Natural killer cell (primary cell): ENCODE data around the gene USH2A. TPM values are rescaled to one million over a fixed set of nuclear protein-coding genes. Genes with fewer than 3 reads are reported as not detected.

Experiments
- ATAC-seq, 3 donors: fragments of 150-1000 bp in 2 of 3; fragments of 200-7000 bp in 1 of 3; cut with Tn5 transposase; 1 replicate in 1 of 3; 2 replicates in 2 of 3; pipeline ENCODE4 v1.10.0; 2021; ENCODE audit warnings: mild to moderate bottlenecking in 2 of 3, moderate library complexity in 2 of 3
- DNase-seq, 2 donors: peaks; one replicate each; pipeline versions ENCODE4 v3.0.0 to v3.0.0-alpha.2; 2013 to 2021; ENCODE audit warnings: mixed read lengths in 1 of 2
- H3K27ac ChIP-seq: one replicate; pipeline ENCODE4 v1.5.1; 2013; ENCODE audit warnings: mild to moderate bottlenecking, low read length
- H3K27me3 ChIP-seq: one replicate; pipeline ENCODE4 v1.6.1; 2013; ENCODE audit warnings: low read length; ENCODE audit not compliant: control insufficient read depth, insufficient read depth
- H3K36me3 ChIP-seq: one replicate; pipeline ENCODE4 v1.6.1; 2013; ENCODE audit warnings: low read length; ENCODE audit not compliant: control insufficient read depth, insufficient read depth
- H3K4me1 ChIP-seq: one replicate; pipeline ENCODE4 v1.6.1; 2013; ENCODE audit warnings: low read length; ENCODE audit not compliant: control insufficient read depth, insufficient read depth
- H3K4me3 ChIP-seq: one replicate; pipeline ENCODE4 v1.5.1; 2013; ENCODE audit warnings: low read length
- H3K9me3 ChIP-seq: one replicate; pipeline ENCODE4 v1.6.1; 2013; ENCODE audit warnings: low read length; ENCODE audit not compliant: control insufficient read depth, insufficient read depth
- H3K27ac Mint-ChIP-seq, 2 donors: one replicate each; pipeline ENCODE4 v1.8.0; 2022; ENCODE audit warnings: mild to moderate bottlenecking in 2 of 2, mixed read lengths in 2 of 2, moderate library complexity in 1 of 2
- H3K27me3 Mint-ChIP-seq, 2 donors: one replicate each; pipeline ENCODE4 v1.8.0; 2022; ENCODE audit warnings: low read depth in 2 of 2, mixed read lengths in 2 of 2
- H3K36me3 Mint-ChIP-seq: one replicate; pipeline ENCODE4 v1.8.0; 2022; ENCODE audit warnings: mixed read lengths
- H3K4me1 Mint-ChIP-seq, 2 donors: one replicate each; pipeline ENCODE4 v1.8.0; 2022; ENCODE audit warnings: mixed read lengths in 2 of 2
- H3K4me3 Mint-ChIP-seq: one replicate; pipeline ENCODE4 v1.8.0; 2022; ENCODE audit warnings: mild to moderate bottlenecking, moderate library complexity, mixed read lengths
- H3K9me3 Mint-ChIP-seq, 2 donors: one replicate each; pipeline ENCODE4 v1.8.0; 2022; ENCODE audit warnings: mixed read lengths in 2 of 2
- WGBS: methylation state at CpG from one replicate; pipeline ENCODE4 v1.1.7; 2013; ENCODE audit warnings: missing lambda C conversion rate; ENCODE audit not compliant: insufficient coverage; 5-methylcytosine and 5-hydroxymethylcytosine counted together
- intact Hi-C: fragments of 100-400 bp; cut with micrococcal nuclease; formaldehyde crosslinking; loops from one replicate; pipeline ENCODE4 v1.14.2; 2022
- total RNA-seq, 4 donors: library from RNA; stranded (reverse); fragments of 120-200 nt in 1 of 4; gene quantifications; one replicate each; pipeline versions ENCODE4 v1.2.3 to v1.2.4, GENCODE V29; 2013 to 2022
- TF ChIP-seq, protein P1 (sequence below): fragments of 200-600 bp; IDR thresholded peaks from one replicate; pipeline ENCODE4 v1.8.0; 2022; ENCODE audit warnings: antibody characterized with exemption

Gene USH2A
- total RNA-seq, 3 donors from 2014 or later (not counting 1 experiment from before 2014, with no cell fraction given), result not detected

DNA sequence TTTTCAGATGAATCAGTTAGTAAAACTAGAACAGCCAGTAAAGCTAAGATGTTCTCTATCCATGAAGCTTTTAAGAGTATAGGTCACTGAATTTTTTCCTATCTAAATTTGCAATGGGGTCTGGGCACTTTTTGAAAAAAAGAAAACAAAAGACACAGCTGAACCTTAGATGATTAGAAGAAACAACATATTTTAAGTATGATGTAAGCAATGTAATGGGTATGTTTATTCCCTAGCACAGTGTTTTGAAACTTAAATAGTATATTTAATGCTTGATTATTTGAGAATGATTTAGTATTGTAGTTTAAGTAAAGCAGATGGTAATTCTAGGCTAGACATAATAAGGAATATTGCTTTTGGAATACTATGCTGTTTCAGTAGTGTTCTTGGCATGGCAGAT lies 819.9 kb downstream of the USH2A start:
- Mint-ChIP-seq H3K4me1 (no peaks in the 10 kb centered on the region), H3K9me3 (peaks cover 0 to 3% of the 10 kb centered on the region in 2 donors), H3K27me3 (no peaks in the 10 kb centered on the region), H3K36me3 (no peaks in the 10 kb centered on the region), H3K4me3 (no peak overlapping the region), H3K27ac (no peak overlapping the region)
- TF ChIP-seq, protein P1, sequence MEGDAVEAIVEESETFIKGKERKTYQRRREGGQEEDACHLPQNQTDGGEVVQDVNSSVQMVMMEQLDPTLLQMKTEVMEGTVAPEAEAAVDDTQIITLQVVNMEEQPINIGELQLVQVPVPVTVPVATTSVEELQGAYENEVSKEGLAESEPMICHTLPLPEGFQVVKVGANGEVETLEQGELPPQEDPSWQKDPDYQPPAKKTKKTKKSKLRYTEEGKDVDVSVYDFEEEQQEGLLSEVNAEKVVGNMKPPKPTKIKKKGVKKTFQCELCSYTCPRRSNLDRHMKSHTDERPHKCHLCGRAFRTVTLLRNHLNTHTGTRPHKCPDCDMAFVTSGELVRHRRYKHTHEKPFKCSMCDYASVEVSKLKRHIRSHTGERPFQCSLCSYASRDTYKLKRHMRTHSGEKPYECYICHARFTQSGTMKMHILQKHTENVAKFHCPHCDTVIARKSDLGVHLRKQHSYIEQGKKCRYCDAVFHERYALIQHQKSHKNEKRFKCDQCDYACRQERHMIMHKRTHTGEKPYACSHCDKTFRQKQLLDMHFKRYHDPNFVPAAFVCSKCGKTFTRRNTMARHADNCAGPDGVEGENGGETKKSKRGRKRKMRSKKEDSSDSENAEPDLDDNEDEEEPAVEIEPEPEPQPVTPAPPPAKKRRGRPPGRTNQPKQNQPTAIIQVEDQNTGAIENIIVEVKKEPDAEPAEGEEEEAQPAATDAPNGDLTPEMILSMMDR, result no peak
- H3K4me1 ChIP-seq, result no peaks in the 10 kb centered on the region
- ATAC-seq (no peak), DNase-seq (no peak)
- intact Hi-C loops, result no loop called here
- no peaks in the 10 kb centered on the region for H3K9me3 ChIP-seq
- H3K4me3 ChIP-seq, result no peak overlapping the region
- H3K27me3 ChIP-seq, result no peaks in the 10 kb centered on the region
- H3K27ac ChIP-seq, result no peak overlapping the region
- H3K36me3 ChIP-seq, result no peaks in the 10 kb centered on the region

DNA sequence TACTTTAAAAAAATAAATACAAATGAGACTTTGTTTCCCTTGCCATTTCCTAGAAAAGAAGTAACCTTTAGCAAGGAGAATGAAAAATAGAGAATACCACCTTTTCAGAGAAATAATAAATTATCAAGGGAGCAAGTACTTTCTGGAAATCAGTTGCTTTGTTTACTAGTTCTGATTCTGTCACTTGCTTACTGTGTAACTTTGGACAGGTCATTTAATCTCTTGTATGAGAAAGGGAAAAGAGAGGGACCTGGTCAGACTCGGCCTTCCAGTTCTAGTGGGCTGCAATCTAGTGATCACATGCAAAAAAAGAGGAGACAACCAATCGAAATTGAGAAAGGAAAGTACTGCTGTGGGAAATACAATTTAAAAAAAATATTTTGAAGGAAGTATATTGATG lies 822.0 kb downstream of the USH2A start:
- 73% methylated on average over 2 of the region's 2 CpGs for WGBS
- Mint-ChIP-seq H3K4me1 (no peaks in the 10 kb centered on the region), H3K27me3 (no peaks in the 10 kb centered on the region), H3K27ac (no peak overlapping the region), H3K36me3 (no peaks in the 10 kb centered on the region), H3K9me3 (peaks cover 3 to 7% of the 10 kb centered on the region in 2 donors), H3K4me3 (no peak overlapping the region)
- Histone ChIP-seq H3K27ac (no peak overlapping the region), H3K27me3 (no peaks in the 10 kb centered on the region), H3K4me3 (no peak overlapping the region), H3K36me3 (no peaks in the 10 kb centered on the region), H3K4me1 (no peaks in the 10 kb centered on the region), H3K9me3 (no peaks in the 10 kb centered on the region)
- TF ChIP-seq, protein P1, result no peak
- ATAC-seq (no peak), DNase-seq (no peak)
- intact Hi-C loops, result no loop called here

DNA sequence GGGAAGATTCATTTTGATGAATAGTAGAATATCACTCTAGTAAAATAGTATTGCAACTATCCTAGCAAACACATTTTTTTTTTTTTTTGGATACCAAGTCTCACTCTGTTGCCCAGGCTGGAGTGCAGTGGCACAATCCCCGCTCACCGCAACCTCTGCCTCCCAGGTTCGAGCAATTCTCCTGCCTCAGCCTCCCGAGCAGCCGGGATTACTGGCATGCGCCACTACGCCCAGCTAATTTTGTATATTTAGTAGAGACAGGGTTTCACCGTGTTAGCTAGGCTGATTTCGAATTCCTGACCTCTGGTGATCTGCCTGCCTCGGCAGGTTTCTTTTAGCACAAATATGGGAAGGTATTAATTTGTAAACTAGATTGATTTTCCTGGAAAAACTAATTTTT lies 822.4 kb downstream of the USH2A start:
- DNase-seq (no peak), ATAC-seq (no peak)
- WGBS, result 90% methylated on average over 8 of the region's 10 CpGs
- peaks cover 3 to 9% of the 10 kb centered on the region in 2 donors for H3K9me3 Mint-ChIP-seq
- H3K36me3 Mint-ChIP-seq, result peaks cover 3% of the 10 kb centered on the region
- no peak overlapping the region for H3K27ac Mint-ChIP-seq
- H3K27me3 Mint-ChIP-seq, result no peaks in the 10 kb centered on the region
- no peak overlapping the region for H3K27ac ChIP-seq
- H3K9me3 ChIP-seq, result no peaks in the 10 kb centered on the region
- H3K4me1 Mint-ChIP-seq, result no peaks in the 10 kb centered on the region
- no peaks in the 10 kb centered on the region for H3K4me1 ChIP-seq
- H3K36me3 ChIP-seq, result no peaks in the 10 kb centered on the region
- TF ChIP-seq, protein P1, result no peak
- H3K4me3 Mint-ChIP-seq, result no peak overlapping the region
- intact Hi-C loops, result no loop called here
- no peak overlapping the region for H3K4me3 ChIP-seq
- no peaks in the 10 kb centered on the region for H3K27me3 ChIP-seq

DNA sequence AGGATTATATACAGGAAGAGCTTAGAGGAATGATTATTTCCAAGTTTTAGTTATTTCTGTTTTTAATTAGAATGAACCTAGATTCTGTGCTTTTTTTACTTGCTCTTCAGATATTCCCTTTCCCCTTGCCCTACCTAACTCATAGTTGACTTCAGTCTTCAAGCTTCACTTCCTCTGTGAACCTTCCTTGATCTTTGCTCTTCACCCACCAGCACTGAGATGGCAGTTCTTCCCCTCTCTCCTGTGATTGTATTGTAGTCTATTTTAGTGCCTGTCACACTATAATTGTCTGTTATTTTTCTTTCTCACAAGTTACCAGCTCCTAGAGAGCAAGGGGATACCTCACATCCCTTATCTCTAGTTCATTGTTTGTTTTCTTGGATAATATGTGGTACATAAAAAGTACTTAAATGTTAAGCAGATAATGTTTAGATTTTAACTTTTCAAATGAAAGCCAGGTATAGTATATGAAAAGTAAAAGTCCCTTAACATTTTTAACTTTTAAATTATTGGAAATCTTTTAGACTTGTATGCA lies 822.9 kb downstream of the USH2A start:
- Mint-ChIP-seq H3K27me3 (no peaks in the 10 kb centered on the region), H3K27ac (no peak overlapping the region), H3K9me3 (peaks cover 3 to 11% of the 10 kb centered on the region in 2 donors), H3K4me1 (no peaks in the 10 kb centered on the region), H3K36me3 (peaks cover 9% of the 10 kb centered on the region), H3K4me3 (no peak overlapping the region)
- DNase-seq, result no peak
- no peaks in the 10 kb centered on the region for H3K27me3 ChIP-seq
- H3K9me3 ChIP-seq, result no peaks in the 10 kb centered on the region
- no peak overlapping the region for H3K27ac ChIP-seq
- intact Hi-C loops, result no loop called here
- ATAC-seq, result no peak
- no peak overlapping the region for H3K4me3 ChIP-seq
- no peaks in the 10 kb centered on the region for H3K36me3 ChIP-seq
- no peaks in the 10 kb centered on the region for H3K4me1 ChIP-seq
- TF ChIP-seq, protein P1, result no peak
